GM12878 (cell line): ENCODE measurements around the gene VANGL1. TPM values are rescaled to one million over a fixed set of nuclear protein-coding genes. Genes with fewer than 3 reads are reported as not detected.

Source experiments
- ATAC-seq: fragments of 200-7000 bp; cut with Tn5 transposase; 3 replicates; pipeline ENCODE4 v1.9.1; 2020; ENCODE audit warnings: mild to moderate bottlenecking, moderate library complexity
- BruUV-seq: library from RNA; stranded (reverse); fragments of 400-500 nt; replicated peaks from 2 replicates; lab custom pipeline; 2021; lab: Mats Ljungman, UMichigan
- CTCF ChIA-PET: fragments of 300-600 bp; sonication (Branson Sonifier 250); formaldehyde crosslinking; extraction: SDS; loops from one replicate; lab custom pipeline; 2021; ENCODE audit warnings: inconsistent platforms; lab: Yijun Ruan, JAX
- POLR2A ChIA-PET: fragments of 350-600 bp; formaldehyde crosslinking; extraction: SDS; loops from one replicate; lab custom pipeline; 2021; ENCODE audit warnings: inconsistent platforms; lab: Charles Lee
- RAD21 ChIA-PET: fragments of 300-600 bp; sonication (Branson Sonifier 250); formaldehyde crosslinking; loops from one replicate; lab custom pipeline; 2023; ENCODE audit warnings: antibody characterized with exemption; ENCODE audit not compliant: unreplicated experiment; lab: Charles Lee
- SMC1A ChIA-PET: fragments of 300-600 bp; sonication (Branson Sonifier 250); formaldehyde crosslinking; loops from one replicate; lab custom pipeline; 2023; ENCODE audit not compliant: unreplicated experiment, uncharacterized antibody; lab: Charles Lee
- DNase-seq: peaks from one replicate; pipeline ENCODE4 v3.0.0-alpha.2; 2011; ENCODE audit warnings: low read depth, low spot score
- FAIRE-seq: peaks from 3 replicates; lab custom pipeline; 2011; peaks lifted over from hg19 to GRCh38; lab: Jason Lieb, UNC
- H2AFZ ChIP-seq: 2 replicates; pipeline ENCODE4 v1.6.0; 2011; ENCODE audit warnings: low read depth, low read length, control low read depth; ENCODE audit not compliant: control insufficient read depth
- H3K27ac ChIP-seq: 2 replicates; pipeline ENCODE4 v1.5.1; 2011; ENCODE audit warnings: control low read depth; ENCODE audit not compliant: control insufficient read depth, insufficient read depth
- H3K27me3 ChIP-seq, 2 experiments: replicated peaks in 1 of 2; 2 replicates each; pipeline versions ENCODE4 v1.6.0 to v1.6.1; 2011; ENCODE audit warnings: low read length in 1 of 2; ENCODE audit not compliant: control insufficient read depth in 2 of 2, insufficient read depth in 2 of 2
- H3K36me3 ChIP-seq, 2 experiments: 2 replicates each; pipeline ENCODE4 v1.5.1; 2011; ENCODE audit warnings: low read length in 1 of 2; ENCODE audit not compliant: control insufficient read depth in 2 of 2, insufficient read depth in 2 of 2
- H3K4me1 ChIP-seq: 2 replicates; pipeline ENCODE4 v1.6.1; 2011; ENCODE audit warnings: mild to moderate bottlenecking, low read length, moderate library complexity, mixed read lengths; ENCODE audit not compliant: control insufficient read depth, insufficient read depth
- H3K4me2 ChIP-seq: 2 replicates; pipeline ENCODE4 v1.6.0; 2011; ENCODE audit warnings: control low read depth; ENCODE audit not compliant: control insufficient read depth, insufficient read depth
- H3K4me3 ChIP-seq: fragments of 200-600 bp; sonication (generic); 2 replicates; pipeline ENCODE4 v1.5.1; 2016
- H3K79me2 ChIP-seq: 2 replicates; pipeline ENCODE4 v1.6.0; 2011; ENCODE audit warnings: low read length; ENCODE audit not compliant: control insufficient read depth, insufficient read depth
- H3K9ac ChIP-seq: 2 replicates; pipeline ENCODE4 v1.8.0; 2011; ENCODE audit warnings: low read length, control low read depth, mixed read lengths; ENCODE audit not compliant: control insufficient read depth, insufficient read depth
- H3K9me3 ChIP-seq: replicated peaks from 3 replicates; pipeline ENCODE4 v1.5.1; 2011; ENCODE audit warnings: mild to moderate bottlenecking, low read length; ENCODE audit not compliant: control insufficient read depth, insufficient read depth
- H4K20me1 ChIP-seq: 2 replicates; pipeline ENCODE4 v1.6.0; 2011; ENCODE audit not compliant: control insufficient read depth, insufficient read depth
- TCF12 ChIP-seq: IDR thresholded peaks from 2 replicates; pipeline ENCODE4 v1.6.1; 2011; ENCODE audit warnings: low read depth, mild to moderate bottlenecking, low read length
- WGBS: methylation state at CpG from one replicate; pipeline ENCODE4 v1.1.6; 2016; ENCODE audit warnings: low lambda C conversion rate; ENCODE audit not compliant: insufficient replicate concordance, insufficient coverage; ENCODE audit errors: missing lambda C conversion rate; 5-methylcytosine and 5-hydroxymethylcytosine counted together
- in situ Hi-C: fragments of 300-500 bp; cut with MboI; formaldehyde crosslinking; loops from 9 replicates; pipeline ENCODE4 v1.14.3; 2018; ENCODE audit warnings: mixed read lengths
- intact Hi-C: fragments of 100-400 bp; cut with micrococcal nuclease; formaldehyde crosslinking; loops from one replicate; pipeline ENCODE4 v1.14.2; 2022; ENCODE audit not compliant: unreplicated experiment
- polyA plus RNA-seq, 11 experiments: library from polyadenylated mRNA; depleted of rRNA in 4 of 11; unstranded in 6 of 11; stranded (reverse) in 5 of 11; fragments of >200 nt; fragmentation: Nextera tagmentation in 4 of 11; fragmentation: Illumina TruSeq in 1 of 11; extraction: Ambion mirVana in 4 of 11; extraction: Trizol in 1 of 11; gene quantifications; 1 replicate in 1 of 11; 2 replicates in 10 of 11; pipeline versions ENCODE4 v1.2.1 to v1.2.3, GENCODE V29; 2011 to 2016; ENCODE audit warnings: inconsistent platforms in 2 of 11, missing spikeins in 2 of 11, low read depth in 1 of 11
- total RNA-seq, 4 experiments: library from RNA; depleted of rRNA in 3 of 4; stranded (reverse); fragments of >200 nt in 3 of 4; fragmentation: Illumina TruSeq in 1 of 4; extraction: Trizol in 1 of 4; gene quantifications; 2 replicates each; pipeline versions ENCODE4 v1.2.1 to v1.2.3, GENCODE V29; 2013 to 2021
- TF ChIP-seq, protein P1 (sequence below): fragments of 450-650 bp; IDR thresholded peaks from 2 replicates; pipeline ENCODE4 v1.6.1; 2018; ENCODE audit warnings: borderline replicate concordance, mild to moderate bottlenecking; ENCODE audit not compliant: partially characterized antibody

The VANGL1 gene
- total and polyA plus RNA-seq, 10 of the 15 experiments (the other 5 are each of a cell fraction or from before 2014, with no cell fraction given) = 0.71 to 12.9 (median 6.3) TPM

DNA sequence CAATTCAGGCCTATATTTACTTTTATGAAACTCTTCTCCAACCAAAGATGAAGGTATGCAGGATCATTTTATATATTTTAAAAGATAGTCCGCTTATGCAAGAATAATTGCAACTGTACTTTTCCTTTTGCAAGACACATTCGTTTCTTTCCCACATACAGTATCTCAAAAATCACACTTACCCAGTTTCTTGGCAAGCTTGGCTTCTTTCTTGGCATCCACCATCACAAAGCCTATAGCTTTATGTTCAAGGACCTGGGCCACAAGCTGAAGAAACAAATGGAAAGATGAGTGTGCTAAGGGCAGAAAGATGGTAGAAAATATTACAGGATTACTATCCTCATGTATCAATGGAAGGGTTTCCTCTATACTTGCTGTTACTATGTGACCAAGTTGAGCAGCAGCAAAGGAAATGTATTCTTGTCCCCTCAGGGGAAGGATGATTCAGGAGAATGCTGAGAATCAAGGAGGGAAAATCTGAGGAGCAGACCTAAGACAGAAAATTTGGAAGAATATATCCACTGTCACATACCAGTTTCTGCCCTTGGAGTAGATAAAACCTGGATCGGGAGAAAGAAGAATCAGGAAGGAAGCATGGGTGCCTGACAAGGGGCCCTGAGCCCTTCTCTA is 103.0 kb downstream of the VANGL1 start:
- in situ Hi-C loops = no loop called here
- ChIA-PET POLR2A (no interaction called here), CTCF (interaction anchor here (1.5 kb wide), 1 partner anchor 27 kb away, joined by 4 read pairs; no protein-coding TSS in a partner anchor), SMC1A (interaction anchor here (1.1 kb wide), 1 partner anchor 13 kb away, joined by 4 read pairs; no protein-coding TSS in a partner anchor), RAD21 (no interaction called here)
- no peak overlapping the region for H3K27ac ChIP-seq
- H3K27me3 ChIP-seq = peaks cover 0 to 2% of the 10 kb centered on the region in 2 experiments; a peak in 1 of 4 replicates
- no peak overlapping the region for H2AFZ ChIP-seq
- H4K20me1 ChIP-seq = no peaks in the 10 kb centered on the region
- no peak for DNase-seq
- BruUV-seq = no TSS peak
- no peaks in the 10 kb centered on the region for H3K79me2 ChIP-seq
- FAIRE-seq = no peak
- no peak overlapping the region for H3K9ac ChIP-seq
- no peak for ATAC-seq
- H3K4me3 ChIP-seq = no peak overlapping the region
- H3K4me1 ChIP-seq = no peaks in the 10 kb centered on the region
- no peaks in the 10 kb centered on the region; the same call in 2 of the 3 replicates for H3K9me3 ChIP-seq
- H3K4me2 ChIP-seq = no peak overlapping the region
- H3K36me3 ChIP-seq = no peaks in the 10 kb centered on the region
- WGBS = 23% methylated on average over 3 of the region's 3 CpGs
- no peak for TF ChIP-seq TCF12
- TF ChIP-seq, protein P1, sequence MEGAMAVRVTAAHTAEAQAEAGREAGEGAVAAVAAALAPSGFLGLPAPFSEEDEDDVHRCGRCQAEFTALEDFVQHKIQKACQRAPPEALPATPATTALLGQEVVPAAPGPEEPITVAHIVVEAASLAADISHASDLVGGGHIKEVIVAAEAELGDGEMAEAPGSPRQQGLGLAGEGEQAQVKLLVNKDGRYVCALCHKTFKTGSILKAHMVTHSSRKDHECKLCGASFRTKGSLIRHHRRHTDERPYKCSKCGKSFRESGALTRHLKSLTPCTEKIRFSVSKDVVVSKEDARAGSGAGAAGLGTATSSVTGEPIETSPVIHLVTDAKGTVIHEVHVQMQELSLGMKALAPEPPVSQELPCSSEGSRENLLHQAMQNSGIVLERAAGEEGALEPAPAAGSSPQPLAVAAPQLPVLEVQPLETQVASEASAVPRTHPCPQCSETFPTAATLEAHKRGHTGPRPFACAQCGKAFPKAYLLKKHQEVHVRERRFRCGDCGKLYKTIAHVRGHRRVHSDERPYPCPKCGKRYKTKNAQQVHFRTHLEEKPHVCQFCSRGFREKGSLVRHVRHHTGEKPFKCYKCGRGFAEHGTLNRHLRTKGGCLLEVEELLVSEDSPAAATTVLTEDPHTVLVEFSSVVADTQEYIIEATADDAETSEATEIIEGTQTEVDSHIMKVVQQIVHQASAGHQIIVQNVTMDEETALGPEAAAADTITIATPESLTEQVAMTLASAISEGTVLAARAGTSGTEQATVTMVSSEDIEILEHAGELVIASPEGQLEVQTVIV = no peak
- TF ChIP-seq, all 136 proteins: peak for 0
- intact Hi-C loops = no loop called here
